OCI-LY3 (cell line): Measurements from ENCODE around the gene LMAN1.

Experiments
- EZH2phosphoT487 ChIP-seq: fragments of 200-600 bp; shearing (Covaris generic); IDR thresholded peaks from 2 replicates; pipeline ENCODE4 v1.6.1; 2018; ENCODE audit warnings: antibody characterized with exemption, mixed run types, low read depth
- TF ChIP-seq, protein P1 (sequence below): fragments of 200-600, 300-600 bp; sonication (generic); IDR thresholded peaks from 2 replicates; pipeline ENCODE4 v1.5.1; 2014; ENCODE audit warnings: antibody characterized with exemption, low read length, low read depth

DNA sequence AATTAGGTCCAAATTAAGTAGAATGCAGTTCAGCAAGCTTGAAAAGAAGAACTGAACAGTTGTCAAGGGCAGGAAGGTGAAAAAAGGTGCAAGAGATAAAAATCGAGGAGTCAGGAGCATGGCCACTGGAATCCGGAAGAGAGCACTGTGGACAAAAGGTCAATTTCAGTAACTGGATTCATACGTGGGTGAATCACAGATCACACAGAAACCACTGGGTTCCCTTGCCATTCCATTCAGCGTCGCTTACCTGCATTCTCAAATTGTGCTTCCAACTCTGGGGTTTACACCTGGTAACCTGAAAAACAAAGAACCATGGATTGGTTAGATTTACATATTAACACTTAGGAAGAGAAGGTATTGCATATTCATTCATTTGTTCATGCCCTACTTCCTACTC lies 21.6 kb upstream of the LMAN1 start:
- TF ChIP-seq, protein P1, sequence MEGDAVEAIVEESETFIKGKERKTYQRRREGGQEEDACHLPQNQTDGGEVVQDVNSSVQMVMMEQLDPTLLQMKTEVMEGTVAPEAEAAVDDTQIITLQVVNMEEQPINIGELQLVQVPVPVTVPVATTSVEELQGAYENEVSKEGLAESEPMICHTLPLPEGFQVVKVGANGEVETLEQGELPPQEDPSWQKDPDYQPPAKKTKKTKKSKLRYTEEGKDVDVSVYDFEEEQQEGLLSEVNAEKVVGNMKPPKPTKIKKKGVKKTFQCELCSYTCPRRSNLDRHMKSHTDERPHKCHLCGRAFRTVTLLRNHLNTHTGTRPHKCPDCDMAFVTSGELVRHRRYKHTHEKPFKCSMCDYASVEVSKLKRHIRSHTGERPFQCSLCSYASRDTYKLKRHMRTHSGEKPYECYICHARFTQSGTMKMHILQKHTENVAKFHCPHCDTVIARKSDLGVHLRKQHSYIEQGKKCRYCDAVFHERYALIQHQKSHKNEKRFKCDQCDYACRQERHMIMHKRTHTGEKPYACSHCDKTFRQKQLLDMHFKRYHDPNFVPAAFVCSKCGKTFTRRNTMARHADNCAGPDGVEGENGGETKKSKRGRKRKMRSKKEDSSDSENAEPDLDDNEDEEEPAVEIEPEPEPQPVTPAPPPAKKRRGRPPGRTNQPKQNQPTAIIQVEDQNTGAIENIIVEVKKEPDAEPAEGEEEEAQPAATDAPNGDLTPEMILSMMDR, result no peak
- TF ChIP-seq EZH2phosphoT487, result no peak
